Endodermal cell (in vitro differentiated cells): Measurements from ENCODE around the gene LRRC3B. TPM values are rescaled to one million over a fixed set of nuclear protein-coding genes. Genes with fewer than 3 reads are reported as not detected.
"Not testable (repeated sequence)": the region's sequence is repeated elsewhere in the genome, so short reads cannot be mapped to it uniquely, and the experiment has no call there.

Experiments used
- DNase-seq: peaks from one replicate; pipeline ENCODE4 v3.0.0-alpha.2; 2017
- H3K27ac ChIP-seq: 2 replicates; pipeline ENCODE4 v1.5.1; 2013; ENCODE audit warnings: mild to moderate bottlenecking, low read depth, low read length, moderate library complexity
- H3K27me3 ChIP-seq: 2 replicates; pipeline ENCODE4 v1.6.1; 2013; ENCODE audit warnings: mild to moderate bottlenecking, low read length, moderate library complexity; ENCODE audit not compliant: insufficient read depth, control insufficient read depth, poor library complexity, severe bottlenecking
- H3K36me3 ChIP-seq: 2 replicates; pipeline ENCODE4 v1.7.0; 2013; ENCODE audit warnings: mild to moderate bottlenecking, low read length, moderate library complexity; ENCODE audit not compliant: control insufficient read depth, insufficient read depth
- H3K4me1 ChIP-seq: one replicate; pipeline ENCODE4 v1.7.0; 2013; ENCODE audit warnings: low read length; ENCODE audit not compliant: control insufficient read depth, insufficient read depth
- H3K4me3 ChIP-seq: 2 replicates; pipeline ENCODE4 v1.5.1; 2013; ENCODE audit warnings: mild to moderate bottlenecking, low read length, moderate library complexity
- H3K9ac ChIP-seq: 2 replicates; pipeline ENCODE4 v1.6.1; 2013; ENCODE audit warnings: mild to moderate bottlenecking, low read length, moderate library complexity; ENCODE audit not compliant: poor library complexity, severe bottlenecking; ENCODE audit errors: extremely low read depth
- H3K9me3 ChIP-seq: 2 replicates; pipeline ENCODE4 v1.6.1; 2013; ENCODE audit warnings: mild to moderate bottlenecking, low read length, moderate library complexity; ENCODE audit not compliant: control insufficient read depth
- H3K27ac Mint-ChIP-seq: 2 replicates; pipeline ENCODE4 v1.8.0; 2020; ENCODE audit warnings: mixed read lengths
- H3K27me3 Mint-ChIP-seq: 2 replicates; pipeline ENCODE4 v1.8.0; 2021; ENCODE audit warnings: mild to moderate bottlenecking, mixed read lengths; ENCODE audit not compliant: insufficient read depth
- H3K36me3 Mint-ChIP-seq: 2 replicates; pipeline ENCODE4 v1.8.0; 2020; ENCODE audit warnings: low read depth, mixed read lengths
- H3K4me1 Mint-ChIP-seq: 2 replicates; pipeline ENCODE4 v1.8.0; 2020; ENCODE audit warnings: mixed read lengths
- H3K4me3 Mint-ChIP-seq: 2 replicates; pipeline ENCODE4 v1.8.0; 2020; ENCODE audit warnings: mild to moderate bottlenecking, moderate library complexity, mixed read lengths
- H3K9me3 Mint-ChIP-seq: 2 replicates; pipeline ENCODE4 v1.8.0; 2020; ENCODE audit warnings: mild to moderate bottlenecking, mixed read lengths
- CTCF ChIP-seq: fragments of 200-600 bp; sonication (generic); conservative IDR thresholded peaks from 2 replicates; pipeline ENCODE4 v1.5.0; 2021; ENCODE audit warnings: antibody characterized with exemption, mild to moderate bottlenecking
- WGBS, 2 experiments: methylation state at CpG; one replicate each; pipeline versions ENCODE4 v1.1.5 to v1.1.7; 2013; ENCODE audit warnings: missing lambda C conversion rate in 2 of 2, mixed read lengths in 1 of 2; ENCODE audit not compliant: insufficient coverage in 1 of 2, insufficient read length in 1 of 2; 5-methylcytosine and 5-hydroxymethylcytosine counted together
- total RNA-seq, 2 donors: library from RNA; stranded (reverse); fragmentation: NEBNext Ultra II Directional in 1 of 2; extraction: Animal tissue kit (Norgen Biotek cat#: 25700) in 1 of 2; gene quantifications; 2 replicates in 1 of 2; 3 replicates in 1 of 2; pipeline ENCODE4 v1.2.1, GENCODE V29; 2021

Gene LRRC3B
- total RNA-seq, 2 donors from 2014 or later: 0.26 TPM; not detected in 1

DNA sequence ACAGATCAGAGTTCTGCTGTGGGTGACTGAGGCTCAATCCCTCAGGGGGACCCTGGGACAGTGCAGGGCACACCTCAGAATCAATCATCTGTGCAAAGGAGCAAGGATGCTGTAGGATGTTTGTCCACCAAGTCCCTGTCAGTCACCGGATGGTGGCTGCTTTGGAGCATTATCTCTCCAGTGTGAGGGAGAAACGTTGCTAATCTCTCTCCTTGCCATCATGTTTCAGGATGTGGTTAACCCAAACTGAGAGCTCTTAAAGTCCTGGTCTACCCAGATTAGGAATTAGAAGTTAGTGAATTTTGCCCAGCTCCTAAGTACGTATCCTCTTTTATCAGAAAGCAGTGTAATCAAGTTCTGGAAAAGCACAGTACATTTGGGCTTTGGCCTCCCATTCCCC lies 26.2 kb upstream of the LRRC3B start:
- H3K4me3 Mint-ChIP-seq: no peak overlapping the region
- H3K4me1 Mint-ChIP-seq: no peaks in the 10 kb centered on the region
- H3K27ac Mint-ChIP-seq: no peak overlapping the region
- H3K9ac ChIP-seq: no peak overlapping the region
- H3K27me3 ChIP-seq: no peaks in the 10 kb centered on the region
- no peak for TF ChIP-seq CTCF
- 85 to 100% methylated on average over 2 to 3 of the region's 3 CpGs for WGBS, 2 experiments
- H3K27ac ChIP-seq: no peak overlapping the region
- H3K4me1 ChIP-seq: no peaks in the 10 kb centered on the region
- H3K27me3 Mint-ChIP-seq: no peaks in the 10 kb centered on the region
- H3K36me3 Mint-ChIP-seq: no peaks in the 10 kb centered on the region
- no peaks in the 10 kb centered on the region for H3K9me3 ChIP-seq
- no peak for DNase-seq
- no peaks in the 10 kb centered on the region for H3K36me3 ChIP-seq
- H3K9me3 Mint-ChIP-seq: peaks cover 5% of the 10 kb centered on the region
- no peak overlapping the region for H3K4me3 ChIP-seq

DNA sequence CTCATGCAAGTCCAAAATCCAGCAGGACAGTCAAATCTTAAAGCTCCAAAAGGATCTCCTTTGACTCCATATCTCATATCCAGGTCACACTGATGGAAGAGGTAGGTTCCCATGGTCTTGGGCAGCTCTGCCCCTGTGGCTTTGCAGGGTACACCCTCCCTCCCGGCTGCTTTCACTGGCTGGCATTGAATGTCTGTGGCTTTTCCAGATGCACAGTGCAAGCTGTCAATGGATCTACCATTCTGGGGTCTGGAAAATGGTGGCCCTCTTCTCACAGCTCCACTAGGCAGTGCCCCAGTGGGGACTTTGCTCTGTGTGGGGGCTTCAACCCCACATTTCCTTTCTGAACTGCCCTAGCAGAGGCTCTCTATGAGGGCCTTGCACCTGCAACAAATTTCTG lies 19.3 kb upstream of the LRRC3B start:
- not testable (repeated sequence) for H3K27me3 ChIP-seq, H3K27ac ChIP-seq, H3K36me3 Mint-ChIP-seq, H3K4me3 Mint-ChIP-seq, H3K4me3 ChIP-seq, H3K4me1 ChIP-seq, H3K4me1 Mint-ChIP-seq, H3K27ac Mint-ChIP-seq, H3K9ac ChIP-seq, H3K27me3 Mint-ChIP-seq, H3K36me3 ChIP-seq, DNase-seq
- WGBS, 2 experiments: 97% methylated on average over 1 of the region's 1 CpG; no CpG with 5 or more reads in 1 of the 2 experiments
- H3K9me3 ChIP-seq: peaks cover 28% of the 10 kb centered on the region
- H3K9me3 Mint-ChIP-seq: peaks cover 42% of the 10 kb centered on the region

GRCh38 chr3:26603771-26604170 lies 18.8 kb upstream of the LRRC3B start:
- not testable (repeated sequence) for H3K4me1 ChIP-seq, H3K4me1 Mint-ChIP-seq, H3K27ac ChIP-seq, H3K9ac ChIP-seq, H3K27me3 ChIP-seq, H3K27me3 Mint-ChIP-seq, H3K36me3 ChIP-seq, H3K36me3 Mint-ChIP-seq, H3K4me3 Mint-ChIP-seq, H3K27ac Mint-ChIP-seq, DNase-seq, H3K4me3 ChIP-seq
- peaks cover 28% of the 10 kb centered on the region for H3K9me3 ChIP-seq
- 45 to 50% methylated on average over 3 of the region's 3 CpGs for WGBS, 2 experiments
- H3K9me3 Mint-ChIP-seq: peaks cover 42% of the 10 kb centered on the region

GRCh38 chr3:26614006-26614685 lies 8.4 kb upstream of the LRRC3B start:
- no peak overlapping the region for H3K27ac ChIP-seq
- no peak for TF ChIP-seq CTCF
- H3K4me3 ChIP-seq: no peak overlapping the region
- peaks cover 21% of the 10 kb centered on the region for H3K27me3 ChIP-seq
- no peak overlapping the region for H3K9ac ChIP-seq
- Mint-ChIP-seq H3K4me1 (no peaks in the 10 kb centered on the region), H3K27ac (no peak overlapping the region), H3K36me3 (no peaks in the 10 kb centered on the region), H3K9me3 (no peaks in the 10 kb centered on the region), H3K4me3 (no peak overlapping the region), H3K27me3 (peaks cover 15% of the 10 kb centered on the region)
- no peaks in the 10 kb centered on the region for H3K36me3 ChIP-seq
- no peaks in the 10 kb centered on the region for H3K4me1 ChIP-seq
- 91 to 95% methylated on average over 6 to 8 of the region's 8 CpGs for WGBS, 2 experiments
- H3K9me3 ChIP-seq: no peaks in the 10 kb centered on the region
- DNase-seq: no peak
